Suppressor macrophage (primary cell): ENCODE measurements around the gene GPRASP3.

Experiments
- DNase-seq, 4 experiments: peaks; one replicate each; pipeline ENCODE4 v3.0.0-alpha.2; 2020 to 2022

The GPRASP3 gene

DNA sequence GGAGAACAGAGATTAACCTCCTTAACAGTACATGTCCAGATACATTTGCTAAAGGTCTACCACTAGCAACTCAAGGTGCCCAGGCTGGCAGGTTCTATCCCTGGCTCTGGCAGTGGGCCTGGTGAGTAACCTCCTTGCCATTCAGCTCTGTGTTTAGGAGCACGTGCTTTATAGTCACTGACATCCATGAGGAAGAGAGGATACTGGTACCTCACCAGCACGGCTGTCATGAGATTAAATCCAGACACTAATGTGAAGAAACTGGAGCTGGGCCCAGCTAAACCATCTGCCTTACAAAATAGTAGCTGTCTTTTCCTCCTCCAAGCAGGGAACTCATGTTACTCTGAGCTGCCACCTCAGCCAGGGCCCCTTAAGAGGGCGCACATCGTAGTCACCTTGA lies 45.3 kb downstream of the GPRASP3 start:
- DNase-seq: no peak

DNA sequence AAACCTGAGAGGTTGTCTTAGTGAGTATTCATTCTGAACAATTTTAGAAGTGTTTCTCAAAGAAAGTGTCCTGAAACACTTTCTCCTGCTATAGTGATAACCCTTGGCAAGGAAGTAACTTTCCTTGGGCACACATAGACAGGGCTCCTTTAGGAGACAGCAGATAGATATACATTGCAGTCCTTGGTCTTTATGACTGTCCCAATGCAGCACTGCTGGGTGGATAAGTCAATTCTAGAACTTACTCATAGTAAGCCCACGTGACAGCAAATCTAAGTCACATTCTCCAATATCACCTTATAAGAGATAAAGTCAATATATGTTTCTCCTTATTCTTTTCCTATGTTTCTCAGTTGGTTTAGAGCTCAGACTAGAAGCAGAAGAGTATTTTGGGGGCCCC lies 46.7 kb downstream of the GPRASP3 start:
- DNase-seq: no peak

DNA sequence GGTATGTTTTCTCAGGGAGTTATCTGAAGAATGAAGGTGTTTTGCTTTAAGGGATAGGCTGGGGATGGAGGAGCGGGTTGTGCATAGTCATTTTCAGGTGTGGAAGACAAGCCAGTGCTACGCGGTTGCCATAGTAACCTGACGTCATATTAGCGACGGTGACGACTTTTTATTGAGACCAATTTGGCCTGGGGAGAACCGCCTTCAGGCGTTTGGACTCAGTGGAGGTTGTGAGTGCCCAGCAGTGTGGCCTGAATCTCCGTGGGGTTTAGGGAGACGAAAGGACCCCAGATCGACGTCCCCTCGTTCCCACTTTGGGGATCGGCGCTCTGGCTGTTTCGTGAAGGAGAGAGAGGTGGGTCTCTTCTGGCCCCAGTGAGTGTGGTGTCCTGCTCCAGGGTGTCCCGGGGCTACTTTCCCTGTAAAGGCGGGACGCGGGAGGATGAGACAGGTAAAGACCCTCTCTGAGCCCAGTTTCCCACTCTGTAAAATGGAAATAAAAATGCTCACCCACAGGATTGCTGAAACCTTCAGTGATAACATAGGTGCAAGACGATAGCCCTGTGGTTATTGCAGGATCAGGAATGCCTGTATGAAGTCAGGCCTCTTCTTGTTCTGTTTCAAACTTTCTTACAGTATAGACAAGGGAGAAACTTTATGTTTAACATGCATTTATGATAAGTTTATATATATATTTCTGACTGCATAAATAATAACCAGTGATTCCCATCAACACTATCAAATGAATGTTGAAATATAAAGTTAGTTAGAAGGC lies 48.6 kb downstream of the GPRASP3 start:
- DNase-seq: peak; percentile 84 to 89 (median 86)
